ENCODE data around the gene CLEC11A.

Gene CLEC11A

GRCh38 chr19:50716178-50717025 is 6.8 kb upstream of the CLEC11A start:
- peaks cover 23 to 28% of the 10 kb centered on the region in 2 donors for H3K27me3 ChIP-seq (ENCODE audit: control insufficient read depth in 1 of 2, insufficient read depth in 2 of 2, low read length in 2 of 2)
- H3K9me3 ChIP-seq (ENCODE audit: control insufficient read depth in 1 of 2, low read length in 2 of 2), result no peaks in the 10 kb centered on the region
- no peaks in the 10 kb centered on the region for H3K4me1 ChIP-seq (ENCODE audit: control insufficient read depth in 1 of 2, insufficient read depth in 2 of 2, low read length in 2 of 2)

GRCh38 chr19:50717026-50717723 is 6.0 kb upstream of the CLEC11A start:
- no peaks in the 10 kb centered on the region for H3K36me3 ChIP-seq (ENCODE audit: control insufficient read depth in 1 of 2, insufficient read depth in 2 of 2, low read length in 2 of 2)
- no peak overlapping the region for H3K27ac ChIP-seq (ENCODE audit: low read depth, low read length)
- peaks cover 30 to 35% of the 10 kb centered on the region in 2 donors for H3K27me3 ChIP-seq (ENCODE audit: control insufficient read depth in 1 of 2, insufficient read depth in 2 of 2, low read length in 2 of 2)
- H3K9ac ChIP-seq (ENCODE audit: low read depth in 1 of 2, low read length in 2 of 2), result no peak overlapping the region
- H3K4me3 ChIP-seq (ENCODE audit: low read depth in 1 of 2, low read length in 2 of 2), result no peak overlapping the region
- H3K4me1 ChIP-seq (ENCODE audit: control insufficient read depth in 1 of 2, insufficient read depth in 2 of 2, low read length in 2 of 2), result no peaks in the 10 kb centered on the region
- no peaks in the 10 kb centered on the region for H3K9me3 ChIP-seq (ENCODE audit: control insufficient read depth in 1 of 2, low read length in 2 of 2)

More at GRCh38 chr19:50716178-50717025, 6.8 kb upstream of the CLEC11A start:
- Histone ChIP-seq H3K9ac (ENCODE audit: low read depth in 1 of 2, low read length in 2 of 2) (no peak overlapping the region), H3K4me3 (ENCODE audit: low read depth in 1 of 2, low read length in 2 of 2) (no peak overlapping the region), H3K27ac (ENCODE audit: low read depth, low read length) (no peak overlapping the region), H3K36me3 (ENCODE audit: control insufficient read depth in 1 of 2, insufficient read depth in 2 of 2, low read length in 2 of 2) (no peaks in the 10 kb centered on the region)

GRCh38 chr19:50717891-50718254 is 5.3 kb upstream of the CLEC11A start:
- Histone ChIP-seq H3K27me3 (ENCODE audit: control insufficient read depth in 1 of 2, insufficient read depth in 2 of 2, low read length in 2 of 2) (peaks cover 34 to 41% of the 10 kb centered on the region in 2 donors), H3K4me3 (ENCODE audit: low read depth in 1 of 2, low read length in 2 of 2) (no peak overlapping the region), H3K9ac (ENCODE audit: low read depth in 1 of 2, low read length in 2 of 2) (no peak overlapping the region)

GRCh38 chr19:50718255-50719118 is 4.7 kb upstream of the CLEC11A start:
- H3K9ac ChIP-seq (ENCODE audit: low read depth in 1 of 2, low read length in 2 of 2), result no peak overlapping the region
- H3K4me1 ChIP-seq (ENCODE audit: control insufficient read depth in 1 of 2, insufficient read depth in 2 of 2, low read length in 2 of 2), result no peaks in the 10 kb centered on the region
- no peak overlapping the region for H3K27ac ChIP-seq (ENCODE audit: low read depth, low read length)
- no peaks in the 10 kb centered on the region for H3K9me3 ChIP-seq (ENCODE audit: control insufficient read depth in 1 of 2, low read length in 2 of 2)
- no peaks in the 10 kb centered on the region for H3K36me3 ChIP-seq (ENCODE audit: control insufficient read depth in 1 of 2, insufficient read depth in 2 of 2, low read length in 2 of 2)
- peaks cover 39 to 41% of the 10 kb centered on the region in 2 donors for H3K27me3 ChIP-seq (ENCODE audit: control insufficient read depth in 1 of 2, insufficient read depth in 2 of 2, low read length in 2 of 2)
- no peak overlapping the region for H3K4me3 ChIP-seq (ENCODE audit: low read depth in 1 of 2, low read length in 2 of 2)

More at GRCh38 chr19:50717891-50718254, 5.3 kb upstream of the CLEC11A start:
- Histone ChIP-seq H3K9me3 (ENCODE audit: control insufficient read depth in 1 of 2, low read length in 2 of 2) (no peaks in the 10 kb centered on the region), H3K4me1 (ENCODE audit: control insufficient read depth in 1 of 2, insufficient read depth in 2 of 2, low read length in 2 of 2) (no peaks in the 10 kb centered on the region), H3K36me3 (ENCODE audit: control insufficient read depth in 1 of 2, insufficient read depth in 2 of 2, low read length in 2 of 2) (no peaks in the 10 kb centered on the region), H3K27ac (ENCODE audit: low read depth, low read length) (no peak overlapping the region)

- no peak overlapping the region for H3K27ac ChIP-seq (ENCODE audit: low read depth, low read length)
- peaks cover 41 to 44% of the 10 kb centered on the region in 2 donors for H3K27me3 ChIP-seq (ENCODE audit: control insufficient read depth in 1 of 2, insufficient read depth in 2 of 2, low read length in 2 of 2)
- H3K9ac ChIP-seq (ENCODE audit: low read depth in 1 of 2, low read length in 2 of 2), result no peak overlapping the region
- H3K36me3 ChIP-seq (ENCODE audit: control insufficient read depth in 1 of 2, insufficient read depth in 2 of 2, low read length in 2 of 2), result no peaks in the 10 kb centered on the region
- no peaks in the 10 kb centered on the region for H3K9me3 ChIP-seq (ENCODE audit: control insufficient read depth in 1 of 2, low read length in 2 of 2)
- H3K4me3 ChIP-seq (ENCODE audit: low read depth in 1 of 2, low read length in 2 of 2), result no peak overlapping the region
- H3K4me1 ChIP-seq (ENCODE audit: control insufficient read depth in 1 of 2, insufficient read depth in 2 of 2, low read length in 2 of 2), result no peaks in the 10 kb centered on the region
These were observed 4.1 kb upstream of the CLEC11A start for GRCh38 chr19:50719119-50719435.

GRCh38 chr19:50719566-50719965 is 3.6 kb upstream of the CLEC11A start, which contains the start of gene SHANK1:
Gene SHANK1 (minus strand): TSS chr19:50719802. CDS start chr19:50716919, 2,883 bp downstream.
- H3K4me3 ChIP-seq (ENCODE audit: low read depth in 1 of 2, low read length in 2 of 2), result no peak within 1 kb of the TSS
- H3K27ac ChIP-seq (ENCODE audit: low read depth, low read length), result no peak within 1 kb of the TSS
- no peak within 1 kb of the TSS for H3K9ac ChIP-seq (ENCODE audit: low read depth in 1 of 2, low read length in 2 of 2)
- H3K27me3 ChIP-seq (ENCODE audit: control insufficient read depth in 1 of 2, insufficient read depth in 2 of 2, low read length in 2 of 2), result peaks cover 41 to 48% of the 10 kb centered on the region in 2 donors
- H3K4me1 ChIP-seq (ENCODE audit: control insufficient read depth in 1 of 2, insufficient read depth in 2 of 2, low read length in 2 of 2), result peaks cover 4% of the 10 kb centered on the region in 2 donors
- H3K36me3 ChIP-seq (ENCODE audit: control insufficient read depth in 1 of 2, insufficient read depth in 2 of 2, low read length in 2 of 2), result no peaks in the 10 kb centered on the region
- H3K9me3 ChIP-seq (ENCODE audit: control insufficient read depth in 1 of 2, low read length in 2 of 2), result no peaks in the 10 kb centered on the region

GRCh38 chr19:50720181-50720920 is 2.8 kb upstream of the CLEC11A start:
- Histone ChIP-seq H3K9me3 (ENCODE audit: control insufficient read depth in 1 of 2, low read length in 2 of 2) (no peaks in the 10 kb centered on the region), H3K27ac (ENCODE audit: low read depth, low read length) (no peak overlapping the region), H3K27me3 (ENCODE audit: control insufficient read depth in 1 of 2, insufficient read depth in 2 of 2, low read length in 2 of 2) (peaks cover 41 to 44% of the 10 kb centered on the region in 2 donors), H3K4me1 (ENCODE audit: control insufficient read depth in 1 of 2, insufficient read depth in 2 of 2, low read length in 2 of 2) (peaks cover 5 to 11% of the 10 kb centered on the region in 2 donors), H3K36me3 (ENCODE audit: control insufficient read depth in 1 of 2, insufficient read depth in 2 of 2, low read length in 2 of 2) (no peaks in the 10 kb centered on the region), H3K9ac (ENCODE audit: low read depth in 1 of 2, low read length in 2 of 2) (no peak overlapping the region), H3K4me3 (ENCODE audit: low read depth in 1 of 2, low read length in 2 of 2) (no peak overlapping the region)

- no peak overlapping the region for H3K27ac ChIP-seq (ENCODE audit: low read depth, low read length)
- H3K4me1 ChIP-seq (ENCODE audit: control insufficient read depth in 1 of 2, insufficient read depth in 2 of 2, low read length in 2 of 2), result peaks cover 10 to 16% of the 10 kb centered on the region in 2 donors
These were observed 2.2 kb upstream of the CLEC11A start for GRCh38 chr19:50720921-50721381.

GRCh38 chr19:50721441-50722137 is 1.6 kb upstream of the CLEC11A start:
- Histone ChIP-seq H3K9me3 (ENCODE audit: control insufficient read depth in 1 of 2, low read length in 2 of 2) (no peaks in the 10 kb centered on the region), H3K9ac (ENCODE audit: low read depth in 1 of 2, low read length in 2 of 2) (no peak overlapping the region), H3K4me3 (ENCODE audit: low read depth in 1 of 2, low read length in 2 of 2) (no peak overlapping the region), H3K27ac (ENCODE audit: low read depth, low read length) (no peak overlapping the region), H3K27me3 (ENCODE audit: control insufficient read depth in 1 of 2, insufficient read depth in 2 of 2, low read length in 2 of 2) (peaks cover 43 to 44% of the 10 kb centered on the region in 2 donors), H3K36me3 (ENCODE audit: control insufficient read depth in 1 of 2, insufficient read depth in 2 of 2, low read length in 2 of 2) (no peaks in the 10 kb centered on the region), H3K4me1 (ENCODE audit: control insufficient read depth in 1 of 2, insufficient read depth in 2 of 2, low read length in 2 of 2) (peaks cover 10 to 16% of the 10 kb centered on the region in 2 donors)

More at GRCh38 chr19:50720921-50721381, 2.2 kb upstream of the CLEC11A start:
- no peaks in the 10 kb centered on the region for H3K36me3 ChIP-seq (ENCODE audit: control insufficient read depth in 1 of 2, insufficient read depth in 2 of 2, low read length in 2 of 2)
- no peaks in the 10 kb centered on the region for H3K9me3 ChIP-seq (ENCODE audit: control insufficient read depth in 1 of 2, low read length in 2 of 2)
- H3K27me3 ChIP-seq (ENCODE audit: control insufficient read depth in 1 of 2, insufficient read depth in 2 of 2, low read length in 2 of 2), result peaks cover 43 to 44% of the 10 kb centered on the region in 2 donors
- H3K9ac ChIP-seq (ENCODE audit: low read depth in 1 of 2, low read length in 2 of 2), result no peak overlapping the region
- H3K4me3 ChIP-seq (ENCODE audit: low read depth in 1 of 2, low read length in 2 of 2), result no peak overlapping the region
